ENCODE measurements around the gene C1orf35.

Gene C1orf35

DNA sequence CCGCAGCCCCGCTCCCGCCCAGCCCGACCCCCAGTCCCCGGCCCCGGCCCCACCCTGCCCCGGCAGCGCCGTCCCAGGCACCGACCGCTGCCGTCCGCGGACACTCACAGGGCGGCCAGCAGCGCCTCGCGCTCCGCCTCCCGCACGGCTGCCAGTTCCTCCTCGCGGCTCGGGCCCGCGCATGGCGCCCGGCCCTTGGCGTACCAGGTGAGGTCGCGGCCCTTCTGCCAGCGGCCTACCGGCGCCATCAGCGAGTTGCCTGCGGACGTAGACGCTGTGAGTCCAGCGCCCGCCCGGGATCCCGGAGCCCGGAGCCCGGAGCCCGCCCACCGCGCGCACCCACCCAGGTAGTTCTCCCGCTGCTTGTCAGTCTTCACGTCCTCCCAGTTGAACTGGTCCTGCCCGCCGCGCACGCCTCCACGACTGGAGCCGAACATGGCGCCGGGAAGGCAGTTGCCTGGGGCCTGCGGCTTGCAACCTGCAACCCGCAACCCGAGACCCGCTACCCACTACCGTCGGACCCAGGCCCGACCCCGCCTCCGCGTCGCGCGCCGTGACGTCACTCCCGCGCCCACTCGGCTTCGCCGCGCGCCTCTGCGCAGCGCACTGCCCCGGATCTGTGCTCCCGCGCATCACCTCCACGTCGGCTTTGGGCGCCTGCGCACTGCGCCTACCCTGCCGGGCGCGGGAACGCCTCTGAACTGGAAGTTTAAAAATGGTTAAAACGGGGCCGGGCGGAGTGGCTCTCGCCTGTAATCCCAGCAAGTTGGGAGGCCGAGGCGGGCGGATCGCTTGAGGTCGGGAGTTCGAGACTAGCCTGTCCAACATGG is at the start of gene C1orf35:
TSS of gene C1orf35 (minus strand) at position 535 of the 830 bp plus-strand sequence. CDS start at position 437, 98 bp downstream.
- peak; percentile 89 to 92 (median 90) for DNase-seq (ENCODE audit: low read depth in 3 of 3)

DNA sequence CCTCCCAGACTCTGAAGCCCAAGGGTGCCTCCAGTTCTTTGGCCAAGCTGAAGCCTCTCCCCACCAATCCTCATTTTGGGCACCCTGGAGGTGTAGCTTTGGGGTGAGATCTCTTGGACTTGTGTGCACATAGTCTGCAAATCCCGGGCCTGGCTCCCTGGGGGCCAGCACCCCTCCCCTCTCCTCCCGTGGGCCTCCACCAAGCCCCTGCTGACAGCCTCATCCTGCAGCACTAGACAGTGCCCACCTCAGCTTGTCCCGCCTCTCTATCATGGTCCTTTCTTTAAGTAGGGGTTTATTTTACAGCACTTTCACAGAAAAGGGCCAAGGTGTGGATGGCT is 49.8 kb upstream of the C1orf35 start:
- DNase-seq (ENCODE audit: low read depth in 3 of 3) = no peak

DNA sequence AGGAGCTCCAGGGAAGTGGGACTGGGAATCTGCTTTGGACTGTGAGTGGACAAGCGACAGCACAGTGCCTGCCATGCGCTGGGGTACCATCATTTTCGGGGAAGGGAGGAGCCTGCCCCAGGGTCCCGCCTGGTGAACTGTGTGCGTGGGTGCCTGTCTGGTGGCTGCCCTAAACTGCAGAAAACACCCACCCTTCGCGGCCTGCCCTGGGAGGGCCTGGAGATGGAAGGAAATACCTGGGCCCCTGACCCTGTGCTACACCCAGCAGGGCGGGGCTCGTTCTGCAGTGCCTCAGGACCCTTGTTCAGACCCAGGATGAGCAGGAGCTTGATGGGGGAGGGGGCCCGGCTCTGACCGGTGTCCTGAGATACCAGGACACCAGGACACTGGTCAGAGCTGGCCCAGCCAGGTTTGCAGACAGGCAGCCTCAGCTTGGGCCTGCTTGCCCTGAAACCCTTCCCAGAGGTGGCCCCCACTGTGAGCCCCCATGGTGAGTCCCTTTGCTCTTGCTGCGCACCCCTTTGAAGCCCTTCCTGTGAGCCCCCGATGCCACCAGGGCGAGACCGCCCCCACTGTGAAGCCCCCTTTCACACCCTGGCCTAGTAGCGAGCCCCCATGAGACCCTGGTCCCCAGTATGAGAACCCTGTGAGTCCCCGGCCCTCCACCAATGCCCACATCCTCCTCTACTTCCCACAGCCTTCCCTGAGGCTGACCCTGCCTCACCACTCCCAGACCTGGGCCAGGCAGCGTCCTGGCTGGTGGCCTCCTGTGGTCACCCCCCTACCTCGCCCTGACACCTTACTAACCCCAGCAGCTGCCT is 49.2 kb upstream of the C1orf35 start:
- no peak for DNase-seq (ENCODE audit: low read depth in 3 of 3)

- no peak for DNase-seq (ENCODE audit: low read depth in 3 of 3)
Observed at GRCh38 chr1:228151180-228151925, 48.2 kb upstream of the C1orf35 start.

DNA sequence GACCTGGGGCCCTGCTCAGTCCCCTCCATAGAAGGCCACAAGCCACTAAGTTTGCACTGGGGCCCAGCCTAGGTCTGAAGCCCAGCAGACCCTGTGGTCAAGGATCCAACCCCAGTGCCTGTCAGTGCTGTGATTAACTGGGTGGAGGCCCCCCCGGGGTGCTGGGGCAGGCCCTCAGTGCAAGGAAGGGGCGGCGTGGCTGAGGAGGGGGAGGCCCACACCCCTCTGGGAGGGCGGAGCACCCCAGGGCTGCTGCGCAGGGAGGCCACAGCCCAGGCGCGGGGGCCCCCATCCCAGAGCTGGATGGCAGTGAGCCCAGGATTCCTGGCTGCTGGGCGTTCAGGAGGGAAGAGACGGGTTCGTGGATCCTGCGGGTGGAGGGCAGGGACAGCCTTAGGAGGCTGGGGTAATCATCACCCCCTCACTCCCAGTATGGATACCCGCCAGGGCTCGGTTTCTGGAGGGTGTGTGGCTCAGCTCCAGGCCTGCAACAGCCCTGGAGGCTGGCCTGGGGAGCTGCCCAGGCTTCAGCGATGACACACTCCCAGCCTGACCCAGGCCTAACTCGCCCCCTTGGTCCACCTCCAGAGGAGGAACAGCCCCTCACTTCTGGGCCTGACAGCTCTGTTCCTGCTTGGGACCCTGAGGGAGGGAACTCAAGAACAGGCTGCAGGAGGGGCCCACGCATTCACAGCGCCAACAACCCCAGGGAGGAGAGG is 47.5 kb upstream of the C1orf35 start:
- DNase-seq (ENCODE audit: low read depth in 3 of 3) = no peak

- DNase-seq (ENCODE audit: low read depth in 3 of 3) = no peak
Observed at GRCh38 chr1:228150120-228150460, 47.0 kb upstream of the C1orf35 start.

GRCh38 chr1:228149406-228150119 is 46.4 kb upstream of the C1orf35 start, which contains the start of gene GJC2:
TSS of gene GJC2 (plus strand) at chr1:228149930. CDS start at chr1:228157759, 7,829 bp downstream.
- no peak for DNase-seq (ENCODE audit: low read depth in 3 of 3)

DNA sequence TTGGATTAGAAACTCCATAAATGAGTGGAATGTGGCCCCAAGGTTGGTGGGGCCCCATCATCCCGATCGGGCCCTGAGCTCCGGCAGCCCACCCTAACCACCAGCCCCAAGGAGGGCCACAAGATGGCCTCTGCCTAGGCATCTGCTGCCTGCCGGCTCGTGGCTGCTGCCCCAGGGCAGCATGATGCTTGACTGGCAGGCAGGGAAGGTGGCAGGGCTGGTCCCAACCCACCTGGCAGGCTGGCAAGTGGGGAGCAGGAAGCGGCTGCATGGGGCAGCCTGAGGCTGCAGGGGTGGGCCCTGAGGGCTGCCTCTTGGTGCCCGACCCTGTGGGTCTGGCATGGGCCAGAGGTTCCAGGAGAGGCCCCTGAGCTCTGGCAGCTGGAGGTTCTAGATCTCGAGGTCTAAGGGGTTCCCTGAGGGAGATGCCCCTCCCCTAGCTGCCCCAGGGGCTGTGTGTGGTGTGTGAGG is 45.8 kb upstream of the C1orf35 start:
- no peak for DNase-seq (ENCODE audit: low read depth in 3 of 3)

- no peak for DNase-seq (ENCODE audit: low read depth in 3 of 3)
Observed at GRCh38 chr1:228148196-228148861, 45.2 kb upstream of the C1orf35 start.

- DNase-seq (ENCODE audit: low read depth in 3 of 3) = no peak
Observed at GRCh38 chr1:228147768-228148167, 44.6 kb upstream of the C1orf35 start.

DNA sequence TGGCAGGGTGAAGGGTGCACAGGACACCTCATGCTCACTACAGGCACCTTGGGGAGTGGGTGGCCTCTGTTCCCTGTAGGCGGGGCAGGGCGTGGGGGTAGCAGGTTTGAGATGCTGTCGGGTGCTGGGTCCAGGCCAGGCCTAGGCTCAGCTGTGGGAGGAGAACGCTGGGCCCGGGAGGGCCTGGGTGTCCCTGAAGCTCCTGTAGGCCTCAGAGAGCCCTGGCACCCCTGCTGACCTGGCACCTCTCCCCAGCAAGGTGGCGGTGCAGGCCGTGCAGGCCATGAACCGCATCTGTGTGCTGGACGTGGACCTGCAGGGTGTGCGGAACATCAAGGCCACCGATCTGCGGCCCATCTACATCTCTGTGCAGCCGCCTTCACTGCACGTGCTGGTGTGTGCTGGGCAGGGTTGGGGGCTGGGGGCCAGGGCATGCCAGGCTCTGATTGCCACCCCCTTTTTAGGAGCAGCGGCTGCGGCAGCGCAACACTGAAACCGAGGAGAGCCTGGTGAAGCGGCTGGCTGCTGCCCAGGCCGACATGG is 44.1 kb upstream of the C1orf35 start:
- no peak for DNase-seq (ENCODE audit: low read depth in 3 of 3)

DNA sequence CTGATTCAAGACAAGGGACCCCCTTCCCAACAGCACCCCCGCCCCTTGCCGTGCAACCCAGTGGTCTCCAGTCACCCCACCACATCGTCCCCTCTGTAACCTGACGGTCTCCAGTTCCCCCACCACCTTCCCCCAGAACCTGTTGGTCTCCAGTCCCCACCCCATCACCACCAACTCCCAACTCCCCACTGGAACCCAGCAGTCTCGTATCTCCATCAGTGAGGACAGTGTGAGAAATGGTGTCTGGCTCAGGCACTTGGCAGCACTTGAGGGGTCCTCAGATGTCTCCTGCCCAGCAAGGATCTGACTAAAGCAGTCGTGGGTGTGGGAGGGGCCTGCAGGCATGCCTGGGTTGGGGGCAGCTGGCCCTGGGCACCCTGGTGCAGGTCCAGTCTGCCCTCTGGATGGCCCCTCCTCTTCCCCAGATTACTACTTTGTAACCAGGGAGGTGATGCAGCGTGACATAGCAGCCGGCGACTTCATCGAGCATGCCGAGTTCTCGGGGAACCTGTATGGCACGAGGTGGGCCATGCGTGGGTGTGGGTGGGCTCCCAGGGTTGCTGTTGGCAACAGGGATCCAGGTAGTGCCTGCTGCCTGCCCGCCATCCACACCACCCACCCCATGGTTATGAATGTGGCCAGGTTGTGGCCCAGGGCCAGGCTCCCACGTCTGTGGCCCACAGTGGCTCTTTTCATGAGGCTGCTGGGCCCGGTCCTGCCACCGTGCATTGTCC is 43.5 kb upstream of the C1orf35 start:
- no peak for DNase-seq (ENCODE audit: low read depth in 3 of 3)

- no peak for DNase-seq (ENCODE audit: low read depth in 3 of 3)
Observed at GRCh38 chr1:228145463-228146416, 42.6 kb upstream of the C1orf35 start.

DNA sequence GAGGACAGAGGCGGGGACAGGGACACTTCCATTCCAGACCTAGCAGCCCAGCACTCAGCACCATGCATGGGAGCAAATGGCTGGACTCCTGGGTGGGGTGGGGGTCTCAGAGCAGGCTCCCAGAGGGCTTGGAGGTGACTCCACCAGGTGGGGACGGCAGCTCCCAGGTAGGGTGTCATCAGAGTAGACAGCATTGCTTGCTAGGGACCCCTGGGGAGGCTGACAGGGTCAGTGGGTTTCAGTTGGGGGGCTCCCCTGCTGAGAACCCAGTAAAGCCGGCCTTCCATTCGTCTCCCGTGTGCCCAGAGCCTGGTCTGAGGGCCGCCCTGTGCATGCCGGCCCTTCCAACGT is 41.8 kb upstream of the C1orf35 start:
- DNase-seq (ENCODE audit: low read depth in 3 of 3) = no peak

GRCh38 chr1:228144193-228144992 is 41.3 kb upstream of the C1orf35 start:
- DNase-seq (ENCODE audit: low read depth in 3 of 3) = no peak

DNA sequence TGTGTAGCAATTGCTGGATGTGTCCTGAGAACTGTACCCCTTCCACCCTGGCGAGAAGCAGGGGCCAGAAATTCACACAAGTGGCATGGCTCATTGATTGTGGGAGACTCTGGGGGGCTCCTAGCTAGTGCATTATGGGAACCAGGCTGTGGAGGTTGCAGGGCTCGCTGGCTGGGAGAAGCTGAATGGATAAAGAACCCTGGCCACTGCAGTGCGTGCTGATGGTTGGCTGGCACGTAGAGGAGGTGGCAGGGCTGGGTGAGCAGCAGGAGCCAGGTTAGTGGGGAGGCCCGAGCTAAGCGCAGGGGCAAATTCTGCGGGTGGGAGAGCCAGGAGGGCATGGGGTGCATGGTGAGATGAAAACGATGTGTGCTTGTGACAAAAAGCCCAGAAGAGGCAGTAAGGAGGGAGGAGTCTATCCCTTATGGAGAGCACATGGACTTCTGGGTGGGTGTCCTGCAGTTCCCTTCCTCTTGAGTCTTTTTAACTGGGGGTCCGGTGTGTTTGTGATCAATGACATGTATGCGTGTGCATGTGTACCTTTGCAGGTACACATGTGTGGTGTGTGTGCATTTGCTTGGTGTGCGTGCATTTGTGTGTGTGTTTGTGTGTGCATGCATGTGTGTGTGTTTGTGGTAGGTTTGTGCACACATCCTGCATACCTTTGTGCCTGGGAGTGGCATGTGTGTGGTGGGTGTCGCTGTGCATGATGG is 40.5 kb upstream of the C1orf35 start:
- no peak for DNase-seq (ENCODE audit: low read depth in 3 of 3)

DNA sequence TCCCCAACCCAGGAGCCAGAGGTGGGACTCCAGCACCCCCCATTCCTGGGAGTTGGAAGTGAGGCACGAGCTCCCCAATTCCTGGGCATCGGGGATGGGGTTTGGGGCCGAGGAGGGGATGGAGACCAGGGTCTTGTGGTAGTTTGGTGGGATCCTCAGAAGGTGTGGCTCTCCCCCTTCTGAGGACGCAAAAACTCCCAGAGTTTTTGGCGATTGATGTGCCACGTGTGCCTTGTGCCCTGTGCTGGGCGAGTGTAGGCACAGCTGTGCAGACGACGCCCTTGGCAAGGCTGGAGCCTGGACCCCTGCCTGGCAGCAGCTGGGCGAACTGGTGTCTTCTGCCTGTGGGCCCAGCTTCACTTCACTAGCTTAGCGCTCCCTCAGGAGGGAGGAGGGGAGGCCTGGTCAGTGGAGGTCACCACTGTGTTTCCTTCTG is 39.6 kb upstream of the C1orf35 start:
- no peak for DNase-seq (ENCODE audit: low read depth in 3 of 3)
